HepG2 (cell line): ENCODE measurements around the gene GCM1. TPM values are rescaled to one million over a fixed set of nuclear protein-coding genes. Genes with fewer than 3 reads are reported as not detected.

Experiments
- AHR ChIP-seq: IDR thresholded peaks from 2 replicates; pipeline ENCODE4 v1.6.1; 2018; ENCODE audit warnings: missing genetic modification reagents, missing compliant biosample characterization
- BCL6 ChIP-seq: IDR thresholded peaks from 2 replicates; pipeline ENCODE4 v1.6.1; 2016; ENCODE audit warnings: missing genetic modification reagents, missing compliant biosample characterization
- FOXO4 ChIP-seq: sonication (generic); formaldehyde crosslinking; conservative IDR thresholded peaks from 2 replicates; pipeline ENCODE4 v1.8.1; 2023; ENCODE audit warnings: missing genetic modification reagents
- HMG20B ChIP-seq: conservative IDR thresholded peaks from 2 replicates; pipeline ENCODE4 v1.6.1; 2016; ENCODE audit warnings: missing genetic modification reagents, missing compliant biosample characterization
- JUND ChIP-seq: sonication (generic); formaldehyde crosslinking; IDR thresholded peaks from 2 replicates; pipeline ENCODE4 v1.8.0; 2022; ENCODE audit warnings: mild to moderate bottlenecking, missing genetic modification reagents
- KAT8 ChIP-seq: IDR thresholded peaks from 2 replicates; pipeline ENCODE4 v1.6.1; 2016; ENCODE audit warnings: missing genetic modification reagents, missing compliant biosample characterization
- KDM3A ChIP-seq: IDR thresholded peaks from 2 replicates; pipeline ENCODE4 v1.6.1; 2018; ENCODE audit warnings: low read depth, missing compliant biosample characterization
- NFYB ChIP-seq: sonication (generic); formaldehyde crosslinking; IDR thresholded peaks from 2 replicates; pipeline ENCODE4 v1.4.0; 2020; ENCODE audit warnings: missing genetic modification reagents
- PAF1 ChIP-seq: IDR thresholded peaks from 2 replicates; pipeline ENCODE4 v1.6.1; 2016; ENCODE audit warnings: missing genetic modification reagents, missing compliant biosample characterization
- RBM22 ChIP-seq: fragments of 200-400 bp; formaldehyde crosslinking; optimal IDR thresholded peaks from 2 replicates; pipeline ENCODE3; 2017; ENCODE audit warnings: mild to moderate bottlenecking, low read length, moderate library complexity
- SAFB2 ChIP-seq: sonication (generic); formaldehyde crosslinking; IDR thresholded peaks from 2 replicates; pipeline ENCODE4 v1.5.1; 2020; ENCODE audit warnings: missing genetic modification reagents, low read depth, mild to moderate bottlenecking, borderline replicate concordance
- SKI ChIP-seq: fragments of 450-650 bp; IDR thresholded peaks from one replicate; pipeline ENCODE4 v1.6.1; 2018; ENCODE audit warnings: mild to moderate bottlenecking; ENCODE audit not compliant: partially characterized antibody
- SMYD3 ChIP-seq: sonication (generic); formaldehyde crosslinking; IDR thresholded peaks from 2 replicates; pipeline ENCODE4 v1.8.1; 2023; ENCODE audit warnings: mild to moderate bottlenecking, missing genetic modification reagents
- TBX2 ChIP-seq: sonication (generic); formaldehyde crosslinking; IDR thresholded peaks from 2 replicates; pipeline ENCODE4 v1.5.0; 2020; ENCODE audit warnings: missing genetic modification reagents, mild to moderate bottlenecking, borderline replicate concordance
- TCF7 ChIP-seq: sonication (generic); IDR thresholded peaks from 2 replicates; pipeline ENCODE4 v1.6.1; 2016; ENCODE audit warnings: antibody characterized with exemption, low read depth
- THAP11 ChIP-seq: IDR thresholded peaks from 2 replicates; pipeline ENCODE4 v1.6.1; 2016; ENCODE audit warnings: missing biosample characterization, missing genetic modification reagents
- THAP9 ChIP-seq: sonication (generic); formaldehyde crosslinking; IDR thresholded peaks from 2 replicates; pipeline ENCODE4; 2020; ENCODE audit warnings: missing genetic modification reagents, mild to moderate bottlenecking, borderline replicate concordance
- ZBTB25 ChIP-seq: IDR thresholded peaks from 2 replicates; pipeline ENCODE4 v1.6.1; 2018; ENCODE audit warnings: missing genetic modification reagents
- ZNF10 ChIP-seq: sonication (generic); formaldehyde crosslinking; IDR thresholded peaks from 2 replicates; pipeline ENCODE4 v1.4.0; 2020; ENCODE audit warnings: mild to moderate bottlenecking, low read depth, missing genetic modification reagents, borderline replicate concordance
- ZNF160 ChIP-seq: sonication (generic); formaldehyde crosslinking; IDR thresholded peaks from 2 replicates; pipeline ENCODE4 v1.8.0; 2022; ENCODE audit warnings: mild to moderate bottlenecking, inconsistent platforms, missing genetic modification reagents
- ZNF350 ChIP-seq: sonication (generic); formaldehyde crosslinking; IDR thresholded peaks from 2 replicates; pipeline ENCODE4 v1.4.0; 2020; ENCODE audit warnings: mild to moderate bottlenecking, low read depth, missing genetic modification reagents, borderline replicate concordance
- ZNF414 ChIP-seq: sonication (generic); formaldehyde crosslinking; IDR thresholded peaks from 2 replicates; pipeline ENCODE4 v1.5.0; 2020; ENCODE audit warnings: missing genetic modification reagents
- ZNF580 ChIP-seq: IDR thresholded peaks from 2 replicates; pipeline ENCODE4 v1.6.1; 2016; ENCODE audit warnings: low read depth, borderline replicate concordance
- ZNF605 ChIP-seq: sonication (generic); formaldehyde crosslinking; IDR thresholded peaks from 2 replicates; pipeline ENCODE4 v1.8.0; 2022; ENCODE audit warnings: mild to moderate bottlenecking, missing genetic modification reagents
- ZSCAN25 ChIP-seq: sonication (generic); formaldehyde crosslinking; IDR thresholded peaks from 2 replicates; pipeline ENCODE4 v1.8.0; 2022; ENCODE audit warnings: mild to moderate bottlenecking, missing genetic modification reagents
- polyA plus RNA-seq, 8 experiments: library from polyadenylated mRNA; depleted of rRNA in 3 of 8; stranded (reverse) in 7 of 8; unstranded in 1 of 8; fragments of >200 nt; fragmentation: Illumina TruSeq in 4 of 8; extraction: Trizol in 4 of 8; gene quantifications; 2 replicates each; pipeline versions ENCODE4 v1.2.1 to v1.2.3, GENCODE V29; 2011 to 2016; ENCODE audit warnings: low read depth in 4 of 8, missing spikeins in 1 of 8, mixed read lengths in 1 of 8; ENCODE audit not compliant: insufficient read depth in 1 of 8
- total RNA-seq, 5 experiments: library from RNA; depleted of rRNA; stranded (reverse); fragments of >200 nt; fragmentation: Illumina TruSeq; extraction: Trizol; gene quantifications; 2 replicates each; pipeline ENCODE4 v1.2.3, GENCODE V29; 2016; ENCODE audit warnings: low read depth in 1 of 5

GCM1 gene
- total and polyA plus RNA-seq, 2 of the 13 experiments (the other 11 are each of a cell fraction or from before 2014, with no cell fraction given), result 0.04 to 0.13 TPM

- TF ChIP-seq ZBTB25 (CRISPR knock-in tag) (peak; percentile 63; the same call in 1 of the 2 replicates), PAF1 (CRISPR knock-in tag) (no peak), THAP9 (no peak), FOXO4 (CRISPR knock-in tag) (no peak), ZNF414 (CRISPR knock-in tag) (0 out of 2 replicates have a peak, but pooled peaks have one; percentile 53), HMG20B (CRISPR knock-in tag) (no peak; the same call in 1 of the 2 replicates), RBM22 (no peak), BCL6 (CRISPR knock-in tag) (peak; percentile 86), NFYB (CRISPR knock-in tag) (0 out of 2 replicates have a peak, but pooled peaks have one; percentile 9), KDM3A (CRISPR knock-in tag) (peak; percentile 69), ZNF10 (CRISPR knock-in tag) (no peak), JUND (CRISPR knock-in tag) (peak; percentile 94), ZNF350 (CRISPR knock-in tag) (peak; percentile 76), ZSCAN25 (CRISPR knock-in tag) (peak; percentile 42; the same call in 1 of the 2 replicates), KAT8 (peak; percentile 55), SAFB2 (peak; percentile 31; the same call in 1 of the 2 replicates), ZNF580 (CRISPR knock-in tag) (peak; percentile 84; the same call in 1 of the 2 replicates), ZNF160 (CRISPR knock-in tag) (no peak), TBX2 (CRISPR knock-in tag) (peak; percentile 98), THAP11 (peak; percentile 49), AHR (CRISPR knock-in tag) (no peak), ZNF605 (CRISPR knock-in tag) (peak; percentile 85), TCF7 (peak; percentile 57; the same call in 1 of the 2 replicates), SMYD3 (peak; percentile 90; the same call in 1 of the 2 replicates), SKI (peak; percentile 98)
These were observed 28.8 kb downstream of the GCM1 start (continued) for GRCh38 chr6:53119772-53120409.
